Smooth muscle cell (in vitro differentiated cells): ENCODE measurements around the gene HTT. TPM values are rescaled to one million over a fixed set of nuclear protein-coding genes. Genes with fewer than 3 reads are reported as not detected.
"Not testable (repeated sequence)": the region's sequence is repeated elsewhere in the genome, so short reads cannot be mapped to it uniquely, and the experiment has no call there.

Source experiments
- DNase-seq: peaks from one replicate; lab custom pipeline; 2025; ENCODE audit not compliant: unreplicated experiment; lab: John Stamatoyannopoulos, UW
- H2AFZ ChIP-seq: fragments of 200-600 bp; sonication (generic); 2 replicates; pipeline ENCODE4 v1.6.0; 2016; ENCODE audit warnings: antibody characterized with exemption, low read depth, mild to moderate bottlenecking
- H3F3A ChIP-seq: fragments of 200-600 bp; sonication (generic); 2 replicates; pipeline ENCODE4 v1.6.0; 2017; ENCODE audit warnings: antibody characterized with exemption, low read depth
- H3K27ac ChIP-seq: fragments of 200-600 bp; sonication (generic); 2 replicates; pipeline ENCODE4 v1.5.1; 2016; ENCODE audit warnings: low read depth, mild to moderate bottlenecking
- H3K27me3 ChIP-seq: fragments of 200-600 bp; sonication (generic); 2 replicates; pipeline ENCODE4 v1.6.1; 2016; ENCODE audit warnings: low read depth, mild to moderate bottlenecking
- H3K36me3 ChIP-seq: fragments of 200-600 bp; sonication (generic); 2 replicates; pipeline ENCODE4 v1.5.1; 2016; ENCODE audit warnings: low read depth
- H3K4me1 ChIP-seq: fragments of 200-600 bp; sonication (generic); 2 replicates; pipeline ENCODE4 v1.5.1; 2016; ENCODE audit warnings: low read depth
- H3K4me2 ChIP-seq: fragments of 200-600 bp; sonication (generic); 2 replicates; pipeline ENCODE4 v1.6.0; 2016; ENCODE audit warnings: mild to moderate bottlenecking
- H3K4me3 ChIP-seq: fragments of 200-600 bp; sonication (generic); 2 replicates; pipeline ENCODE4 v1.5.1; 2016; ENCODE audit warnings: mild to moderate bottlenecking
- H3K79me2 ChIP-seq: fragments of 200-600 bp; sonication (generic); 2 replicates; pipeline ENCODE4 v1.6.0; 2016; ENCODE audit warnings: low read depth, mild to moderate bottlenecking
- H3K9ac ChIP-seq: fragments of 200-600 bp; sonication (generic); 2 replicates; pipeline ENCODE4 v1.6.0; 2016; ENCODE audit warnings: low read depth
- H3K9me3 ChIP-seq: fragments of 200-600 bp; sonication (generic); replicated peaks from 2 replicates; pipeline ENCODE4 v1.5.1; 2016; ENCODE audit warnings: low read depth
- H4K20me1 ChIP-seq: fragments of 200-600 bp; sonication (generic); 2 replicates; pipeline ENCODE4 v1.6.0; 2016; ENCODE audit warnings: low read depth
- WGBS: methylation state at CpG from one replicate; pipeline ENCODE4 v1.1.7; 2016; ENCODE audit warnings: low lambda C conversion rate; 5-methylcytosine and 5-hydroxymethylcytosine counted together
- polyA plus RNA-seq: library from polyadenylated mRNA; unstranded; fragments of >200 nt; fragmentation: Nextera tagmentation; extraction: Ambion mirVana; gene quantifications from 2 replicates; pipeline ENCODE4 v1.2.1, GENCODE V29; 2016
- total RNA-seq: library from RNA; depleted of rRNA; stranded (reverse); fragments of >200 nt; gene quantifications from 2 replicates; pipeline ENCODE4 v1.2.3, GENCODE V29; 2014
- TF ChIP-seq, protein P1 (sequence below): fragments of 200-600 bp; sonication (generic); IDR thresholded peaks from 2 replicates; pipeline ENCODE4 v1.5.1; 2017; ENCODE audit warnings: borderline replicate concordance, mild to moderate bottlenecking, antibody characterized with exemption; ENCODE audit not compliant: insufficient read depth, poor library complexity, severe bottlenecking

HTT gene
- total and polyA plus RNA-seq, 2 experiments from 2014 or later: 7.1 to 16.4 TPM

DNA sequence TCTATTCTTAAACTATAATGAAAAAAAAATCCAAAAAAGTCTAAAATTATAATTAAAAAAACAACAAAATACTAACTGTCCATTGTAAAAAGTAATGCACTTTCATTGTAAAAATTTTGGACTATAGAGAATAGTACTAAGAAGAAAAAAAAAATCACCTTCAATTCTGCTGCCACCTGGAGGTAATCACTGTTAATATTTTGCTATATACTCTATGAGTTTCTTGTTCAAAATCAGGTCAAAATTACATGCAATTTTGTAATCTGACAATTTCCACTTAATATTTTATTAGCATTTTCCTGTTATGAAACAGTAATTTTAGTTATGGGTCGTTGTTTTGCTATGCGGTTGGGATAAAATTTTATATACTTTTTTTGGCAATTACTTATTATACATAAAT is 62.0 kb downstream of the HTT start:
- no peak overlapping the region for H2AFZ ChIP-seq
- TF ChIP-seq, protein P1, sequence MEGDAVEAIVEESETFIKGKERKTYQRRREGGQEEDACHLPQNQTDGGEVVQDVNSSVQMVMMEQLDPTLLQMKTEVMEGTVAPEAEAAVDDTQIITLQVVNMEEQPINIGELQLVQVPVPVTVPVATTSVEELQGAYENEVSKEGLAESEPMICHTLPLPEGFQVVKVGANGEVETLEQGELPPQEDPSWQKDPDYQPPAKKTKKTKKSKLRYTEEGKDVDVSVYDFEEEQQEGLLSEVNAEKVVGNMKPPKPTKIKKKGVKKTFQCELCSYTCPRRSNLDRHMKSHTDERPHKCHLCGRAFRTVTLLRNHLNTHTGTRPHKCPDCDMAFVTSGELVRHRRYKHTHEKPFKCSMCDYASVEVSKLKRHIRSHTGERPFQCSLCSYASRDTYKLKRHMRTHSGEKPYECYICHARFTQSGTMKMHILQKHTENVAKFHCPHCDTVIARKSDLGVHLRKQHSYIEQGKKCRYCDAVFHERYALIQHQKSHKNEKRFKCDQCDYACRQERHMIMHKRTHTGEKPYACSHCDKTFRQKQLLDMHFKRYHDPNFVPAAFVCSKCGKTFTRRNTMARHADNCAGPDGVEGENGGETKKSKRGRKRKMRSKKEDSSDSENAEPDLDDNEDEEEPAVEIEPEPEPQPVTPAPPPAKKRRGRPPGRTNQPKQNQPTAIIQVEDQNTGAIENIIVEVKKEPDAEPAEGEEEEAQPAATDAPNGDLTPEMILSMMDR: peak; percentile 42
- no peaks in the 10 kb centered on the region for H3K9me3 ChIP-seq
- WGBS: 98% methylated on average over 2 of the region's 2 CpGs
- no peaks in the 10 kb centered on the region for H3F3A ChIP-seq
- no peak overlapping the region for H3K9ac ChIP-seq
- no peaks in the 10 kb centered on the region for H4K20me1 ChIP-seq
- no peaks in the 10 kb centered on the region for H3K79me2 ChIP-seq
- H3K27ac ChIP-seq: no peak overlapping the region
- H3K4me1 ChIP-seq: no peaks in the 10 kb centered on the region
- no peak for DNase-seq
- no peak overlapping the region for H3K4me2 ChIP-seq
- no peak overlapping the region for H3K4me3 ChIP-seq
- peaks cover 13% of the 10 kb centered on the region for H3K36me3 ChIP-seq
- H3K27me3 ChIP-seq: no peaks in the 10 kb centered on the region

GRCh38 chr4:3137908-3138307 is 63.4 kb downstream of the HTT start:
- Histone ChIP-seq H3K79me2 (no peaks in the 10 kb centered on the region), H3K4me2 (no peak overlapping the region), H3K4me3 (no peak overlapping the region), H4K20me1 (no peaks in the 10 kb centered on the region), H2AFZ (no peak overlapping the region), H3K36me3 (peaks cover 10% of the 10 kb centered on the region), H3K9me3 (no peaks in the 10 kb centered on the region), H3K27ac (no peak overlapping the region), H3K27me3 (no peaks in the 10 kb centered on the region), H3K4me1 (no peaks in the 10 kb centered on the region), H3F3A (no peaks in the 10 kb centered on the region), H3K9ac (no peak overlapping the region)
- TF ChIP-seq, protein P1: no peak
- DNase-seq: no peak
- WGBS: 96% methylated on average over 2 of the region's 2 CpGs

- Histone ChIP-seq H4K20me1 (no peaks in the 10 kb centered on the region), H3K4me3 (no peak overlapping the region), H3K27ac (no peak overlapping the region), H3F3A (no peaks in the 10 kb centered on the region), H3K27me3 (no peaks in the 10 kb centered on the region), H3K9me3 (no peaks in the 10 kb centered on the region), H2AFZ (no peak overlapping the region), H3K4me1 (no peaks in the 10 kb centered on the region), H3K9ac (no peak overlapping the region), H3K36me3 (peaks cover 3% of the 10 kb centered on the region), H3K79me2 (no peaks in the 10 kb centered on the region), H3K4me2 (no peak overlapping the region)
- 97% methylated on average over 2 of the region's 2 CpGs for WGBS
- no peak for DNase-seq
- TF ChIP-seq, protein P1: no peak
These were observed 70.9 kb downstream of the HTT start for GRCh38 chr4:3145234-3145924.

GRCh38 chr4:3148926-3149325 is 74.4 kb downstream of the HTT start:
- H3K36me3 ChIP-seq: no peaks in the 10 kb centered on the region
- H3K4me3 ChIP-seq: no peak overlapping the region
- H2AFZ ChIP-seq: no peak overlapping the region
- H4K20me1 ChIP-seq: no peaks in the 10 kb centered on the region
- no peaks in the 10 kb centered on the region for H3K27me3 ChIP-seq
- no peak overlapping the region for H3K9ac ChIP-seq
- H3K9me3 ChIP-seq: no peaks in the 10 kb centered on the region
- no peak overlapping the region for H3K4me2 ChIP-seq
- DNase-seq: no peak
- no peaks in the 10 kb centered on the region for H3F3A ChIP-seq
- H3K4me1 ChIP-seq: no peaks in the 10 kb centered on the region
- H3K27ac ChIP-seq: no peak overlapping the region
- TF ChIP-seq, protein P1: no peak
- H3K79me2 ChIP-seq: no peaks in the 10 kb centered on the region

- H3K9me3 ChIP-seq, H3K27ac ChIP-seq, H3F3A ChIP-seq, H4K20me1 ChIP-seq, H3K9ac ChIP-seq, H2AFZ ChIP-seq, H3K4me2 ChIP-seq, DNase-seq, H3K36me3 ChIP-seq, H3K4me1 ChIP-seq, H3K79me2 ChIP-seq, H3K27me3 ChIP-seq, H3K4me3 ChIP-seq: not testable (repeated sequence)
- 93% methylated on average over 1 of the region's 1 CpG for WGBS
These were observed 76.8 kb downstream of the HTT start for GRCh38 chr4:3151238-3151637.
